ENCODE measurements around the gene PNPO. TPM values are rescaled to one million over a fixed set of nuclear protein-coding genes. Genes with fewer than 3 reads are reported as not detected.
"Not testable (repeated sequence)": the region's sequence is repeated elsewhere in the genome, so short reads cannot be mapped to it uniquely, and the experiment has no call there.

Gene PNPO
- total RNA-seq, 1 experiment from 2014 or later: 57.5 TPM

DNA sequence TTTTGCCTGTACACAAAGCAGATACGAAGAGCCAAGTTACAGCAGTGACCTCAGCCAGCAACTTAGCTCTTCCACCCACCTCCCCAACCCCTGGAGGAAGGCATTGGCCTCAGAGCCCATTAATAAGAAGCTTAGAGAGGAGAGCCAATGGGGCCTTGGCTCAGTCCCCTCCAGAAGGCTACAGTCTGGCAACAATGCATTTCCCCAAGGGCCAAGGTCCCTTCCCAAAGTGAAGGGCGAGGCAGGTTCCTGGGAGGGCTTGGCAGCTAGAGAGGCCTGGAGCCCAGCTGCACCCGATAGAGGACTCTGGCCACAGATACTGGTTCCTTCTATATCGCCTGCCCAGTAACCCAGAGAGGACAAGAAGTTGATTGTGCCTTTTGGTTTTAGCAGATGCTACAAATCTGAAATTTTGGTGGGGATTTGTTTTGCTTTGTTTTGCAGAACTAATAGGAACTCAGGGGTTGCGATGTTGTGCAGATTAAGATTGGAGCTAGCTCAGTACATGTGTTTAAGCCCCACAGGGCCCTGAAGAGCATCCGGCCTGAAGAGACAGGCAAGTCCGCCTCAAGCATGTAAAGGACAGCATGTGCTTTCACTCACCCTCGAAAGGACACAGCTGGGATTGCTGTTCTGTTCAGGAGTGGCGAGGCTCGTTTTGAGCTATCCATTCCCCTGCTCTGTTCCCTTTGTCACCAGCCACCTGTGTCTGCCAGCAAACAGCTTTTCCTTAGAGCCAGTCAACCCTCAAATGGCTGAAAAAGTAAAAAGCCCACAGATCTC, 12.0 kb upstream of the PNPO start:
- Histone ChIP-seq H3F3A (ENCODE audit: low read length, unreplicated experiment) (no peaks in the 10 kb centered on the region), H3K36me3 (ENCODE audit: low read depth, low read length) (peaks cover 6% of the 10 kb centered on the region; the same call in 1 of the 2 replicates), H3K9me3 (ENCODE audit: low read length) (no peaks in the 10 kb centered on the region), H3K9ac (ENCODE audit: low read length) (no peak overlapping the region), H3K9me2 (replicated peaks; ENCODE audit: low read length) (no peaks in the 10 kb centered on the region), H3K4me2 (ENCODE audit: low read length) (no peak overlapping the region), H3K79me2 (ENCODE audit: low read length) (no peaks in the 10 kb centered on the region), H3K27me3 (ENCODE audit: low read length) (no peaks in the 10 kb centered on the region), H3K27ac (ENCODE audit: low read length) (no peak overlapping the region), H3K4me1 (ENCODE audit: insufficient read depth, low read length) (no peaks in the 10 kb centered on the region; the same call in 1 of the 2 replicates), H3K4me3 (ENCODE audit: low read length) (no peak overlapping the region), H2AFZ (ENCODE audit: low read length) (no peak overlapping the region), H4K20me1 (ENCODE audit: low read length) (no peaks in the 10 kb centered on the region)
- POLR2A ChIA-PET (ENCODE audit: unreplicated experiment): no interaction called here
- intact Hi-C loops (cut with micrococcal nuclease): no loop called here
- ATAC-seq (no peak; the same call in 1 of the 2 replicates), DNase-seq (no peak)
- TF ChIP-seq EZH2 (IDR thresholded peaks at IDR 0.05; ENCODE audit: low read length, unreplicated experiment): no peak
- no peak for TF ChIP-seq EZH2phosphoT487 (IDR thresholded peaks at IDR 0.05; ENCODE audit: borderline replicate concordance, low read length)
- TF ChIP-seq, protein P1, sequence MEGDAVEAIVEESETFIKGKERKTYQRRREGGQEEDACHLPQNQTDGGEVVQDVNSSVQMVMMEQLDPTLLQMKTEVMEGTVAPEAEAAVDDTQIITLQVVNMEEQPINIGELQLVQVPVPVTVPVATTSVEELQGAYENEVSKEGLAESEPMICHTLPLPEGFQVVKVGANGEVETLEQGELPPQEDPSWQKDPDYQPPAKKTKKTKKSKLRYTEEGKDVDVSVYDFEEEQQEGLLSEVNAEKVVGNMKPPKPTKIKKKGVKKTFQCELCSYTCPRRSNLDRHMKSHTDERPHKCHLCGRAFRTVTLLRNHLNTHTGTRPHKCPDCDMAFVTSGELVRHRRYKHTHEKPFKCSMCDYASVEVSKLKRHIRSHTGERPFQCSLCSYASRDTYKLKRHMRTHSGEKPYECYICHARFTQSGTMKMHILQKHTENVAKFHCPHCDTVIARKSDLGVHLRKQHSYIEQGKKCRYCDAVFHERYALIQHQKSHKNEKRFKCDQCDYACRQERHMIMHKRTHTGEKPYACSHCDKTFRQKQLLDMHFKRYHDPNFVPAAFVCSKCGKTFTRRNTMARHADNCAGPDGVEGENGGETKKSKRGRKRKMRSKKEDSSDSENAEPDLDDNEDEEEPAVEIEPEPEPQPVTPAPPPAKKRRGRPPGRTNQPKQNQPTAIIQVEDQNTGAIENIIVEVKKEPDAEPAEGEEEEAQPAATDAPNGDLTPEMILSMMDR (conservative IDR thresholded peaks at IDR 0.05; ENCODE audit: low read depth, low read length): no peak
- CTCF ChIA-PET: no interaction called here
- BruUV-seq (replicated peaks): no TSS peak

DNA sequence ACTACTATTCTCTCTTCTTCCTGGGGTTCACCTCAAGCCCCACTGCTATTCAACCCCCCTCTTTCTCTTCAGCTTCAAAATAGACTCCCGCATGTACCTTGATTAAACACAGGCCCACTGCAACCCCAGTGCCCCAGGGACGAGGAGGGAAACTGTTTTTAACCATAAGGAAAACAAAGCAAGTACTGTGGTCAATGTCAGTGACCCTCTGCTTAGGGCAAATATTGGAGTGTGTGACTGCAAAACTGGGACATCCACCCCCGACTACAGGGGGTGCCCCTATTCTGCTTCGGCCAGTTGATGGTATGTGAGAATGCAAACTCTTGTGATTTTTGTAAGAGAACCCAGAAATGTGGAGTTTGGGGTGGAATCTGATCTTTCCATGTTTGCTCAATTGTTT, 9.5 kb upstream of the PNPO start:
- Histone ChIP-seq H3K4me2 (ENCODE audit: low read length) (no peak overlapping the region), H3K9me3 (ENCODE audit: low read length) (no peaks in the 10 kb centered on the region), H4K20me1 (ENCODE audit: low read length) (no peaks in the 10 kb centered on the region), H3K36me3 (ENCODE audit: low read depth, low read length) (no peaks in the 10 kb centered on the region), H3K9me2 (replicated peaks; ENCODE audit: low read length) (no peaks in the 10 kb centered on the region), H3K27ac (ENCODE audit: low read length) (no peak overlapping the region), H2AFZ (ENCODE audit: low read length) (no peak overlapping the region), H3K4me1 (ENCODE audit: insufficient read depth, low read length) (peaks cover 19% of the 10 kb centered on the region), H3K4me3 (ENCODE audit: low read length) (no peak overlapping the region), H3K27me3 (ENCODE audit: low read length) (no peaks in the 10 kb centered on the region), H3F3A (ENCODE audit: low read length, unreplicated experiment) (no peaks in the 10 kb centered on the region), H3K9ac (ENCODE audit: low read length) (no peak overlapping the region), H3K79me2 (ENCODE audit: low read length) (no peaks in the 10 kb centered on the region)
- intact Hi-C loops (cut with micrococcal nuclease): no loop called here
- no TSS peak for BruUV-seq (replicated peaks)
- ATAC-seq: no peak
- TF ChIP-seq EZH2 (IDR thresholded peaks at IDR 0.05; ENCODE audit: low read length, unreplicated experiment) (no peak), EZH2phosphoT487 (IDR thresholded peaks at IDR 0.05; ENCODE audit: borderline replicate concordance, low read length) (no peak)
- TF ChIP-seq, protein P1 (conservative IDR thresholded peaks at IDR 0.05; ENCODE audit: low read depth, low read length): no peak
- POLR2A ChIA-PET (ENCODE audit: unreplicated experiment): no interaction called here
- CTCF ChIA-PET: no interaction called here
- no peak for DNase-seq

DNA sequence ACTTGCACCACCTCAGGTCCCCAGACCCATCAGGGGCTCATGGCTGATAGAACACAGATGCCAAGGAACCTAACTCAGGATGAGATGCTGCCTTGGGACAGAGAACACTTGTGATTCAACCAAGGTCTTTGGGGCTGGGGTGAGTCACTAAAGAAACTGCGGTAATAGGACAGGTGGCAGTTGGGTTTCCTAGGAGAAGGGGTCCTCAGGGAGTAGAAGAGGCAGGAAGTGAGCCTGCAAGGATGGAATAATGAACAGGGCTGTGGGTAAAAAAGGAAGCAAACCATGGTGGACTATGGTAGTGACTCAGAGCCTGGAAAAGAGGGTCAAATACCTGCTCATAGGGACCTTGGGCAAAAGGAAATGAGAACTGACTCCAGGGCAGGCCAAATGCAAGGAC, 6.5 kb upstream of the PNPO start:
- Histone ChIP-seq H3F3A (ENCODE audit: low read length, unreplicated experiment) (no peaks in the 10 kb centered on the region), H3K4me1 (ENCODE audit: insufficient read depth, low read length) (peaks cover 26% of the 10 kb centered on the region), H2AFZ (ENCODE audit: low read length) (no peak overlapping the region), H3K9ac (ENCODE audit: low read length) (no peak overlapping the region), H3K9me3 (ENCODE audit: low read length) (no peaks in the 10 kb centered on the region), H3K27ac (ENCODE audit: low read length) (no peak overlapping the region), H3K4me3 (ENCODE audit: low read length) (no peak overlapping the region), H3K36me3 (ENCODE audit: low read depth, low read length) (no peaks in the 10 kb centered on the region), H3K79me2 (ENCODE audit: low read length) (no peaks in the 10 kb centered on the region), H4K20me1 (ENCODE audit: low read length) (no peaks in the 10 kb centered on the region), H3K4me2 (ENCODE audit: low read length) (no peak overlapping the region), H3K27me3 (ENCODE audit: low read length) (no peaks in the 10 kb centered on the region), H3K9me2 (replicated peaks; ENCODE audit: low read length) (no peaks in the 10 kb centered on the region)
- POLR2A ChIA-PET (ENCODE audit: unreplicated experiment): no interaction called here
- CTCF ChIA-PET: no interaction called here
- TF ChIP-seq EZH2 (IDR thresholded peaks at IDR 0.05; ENCODE audit: low read length, unreplicated experiment): no peak
- TF ChIP-seq, protein P1 (conservative IDR thresholded peaks at IDR 0.05; ENCODE audit: low read depth, low read length): no peak
- TF ChIP-seq EZH2phosphoT487 (IDR thresholded peaks at IDR 0.05; ENCODE audit: borderline replicate concordance, low read length): no peak
- DNase-seq: peak; percentile 71
- ATAC-seq: peak; percentile 26; the same call in 1 of the 2 replicates
- no TSS peak for BruUV-seq (replicated peaks)
- intact Hi-C loops (cut with micrococcal nuclease): no loop called here

DNA sequence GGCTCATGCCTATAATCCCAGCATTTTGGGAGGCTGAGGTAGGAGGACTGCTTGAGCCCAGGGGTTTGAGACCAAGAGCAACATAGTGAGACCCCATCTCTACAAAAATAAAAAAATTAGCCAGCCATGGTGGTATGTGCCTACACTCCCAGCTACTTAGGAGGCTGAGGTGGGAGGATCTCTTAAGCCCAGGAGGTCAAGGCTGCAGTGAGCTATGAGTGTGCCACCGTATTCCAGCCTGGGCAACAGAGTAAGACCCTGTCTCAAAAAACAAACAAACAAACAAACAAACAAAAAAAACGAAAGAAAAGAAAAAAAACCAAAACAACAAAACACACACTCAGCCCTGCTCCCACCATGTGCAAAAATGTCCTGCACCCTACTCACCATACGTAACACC, 5.9 kb upstream of the PNPO start:
- BruUV-seq (replicated peaks); H3K9me3 ChIP-seq (ENCODE audit: low read length); H3K36me3 ChIP-seq (ENCODE audit: low read depth, low read length); intact Hi-C loops (cut with micrococcal nuclease); DNase-seq; H3K27me3 ChIP-seq (ENCODE audit: low read length); H2AFZ ChIP-seq (ENCODE audit: low read length); H4K20me1 ChIP-seq (ENCODE audit: low read length); H3K27ac ChIP-seq (ENCODE audit: low read length); H3K9ac ChIP-seq (ENCODE audit: low read length); ATAC-seq; H3K4me3 ChIP-seq (ENCODE audit: low read length); POLR2A ChIA-PET (ENCODE audit: unreplicated experiment); H3K9me2 ChIP-seq (replicated peaks; ENCODE audit: low read length); H3F3A ChIP-seq (ENCODE audit: low read length, unreplicated experiment); CTCF ChIA-PET; H3K79me2 ChIP-seq (ENCODE audit: low read length): not testable (repeated sequence)
- Histone ChIP-seq H3K4me2 (ENCODE audit: low read length) (peak overlapping the region; percentile 20), H3K4me1 (ENCODE audit: insufficient read depth, low read length) (peaks cover 26% of the 10 kb centered on the region)

All from PC-3 (cell line).